GM19035 (cell line): ENCODE measurements around the gene ATXN1.
"Not testable (repeated sequence)": the region's sequence is repeated elsewhere in the genome, so short reads cannot be mapped to it uniquely, and the experiment has no call there.

Source experiments
- ATAC-seq: cut with Tn5 transposase; IDR thresholded peaks from one replicate; pipeline ENCODE4 v1.9.1; 2021; ENCODE audit not compliant: unreplicated experiment

ATXN1 gene

DNA sequence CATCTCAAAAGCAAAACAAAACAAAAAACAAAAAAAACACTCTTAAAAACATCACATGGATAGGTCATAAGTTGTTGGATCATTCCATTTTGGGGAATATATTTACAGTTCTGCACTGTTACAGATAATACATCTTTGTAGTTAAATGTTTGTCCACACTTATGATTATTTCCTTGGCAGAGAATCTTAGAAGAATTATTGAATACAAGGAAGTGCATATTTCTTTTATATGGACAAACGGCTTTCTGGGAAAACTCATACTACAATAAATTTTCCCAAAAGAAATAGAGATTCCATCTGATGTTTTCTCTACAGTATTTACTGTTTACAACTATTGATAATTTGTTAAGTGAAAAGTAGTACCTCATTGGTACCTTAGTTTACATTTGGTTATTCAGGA is 489.1 kb downstream of the ATXN1 start:
- ATAC-seq = no peak

DNA sequence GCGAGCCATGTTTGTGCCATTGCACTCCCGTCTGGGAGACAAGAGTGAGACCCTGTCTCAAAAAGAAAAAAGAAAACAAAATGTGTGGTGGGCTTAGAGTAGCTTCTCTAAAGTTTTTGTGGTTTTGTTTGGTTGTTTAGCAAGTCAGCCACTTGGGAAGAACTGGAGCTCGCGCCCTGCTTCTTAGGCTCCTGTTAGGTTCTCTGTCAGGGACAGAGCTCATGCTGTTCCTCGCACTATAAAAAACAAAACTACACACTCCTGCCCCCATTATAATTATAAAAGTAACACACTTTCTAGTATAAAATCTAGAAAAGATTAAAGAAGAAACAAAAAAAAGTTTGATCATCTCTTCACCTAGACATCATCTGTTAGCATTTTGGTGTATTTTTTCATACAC is 489.8 kb downstream of the ATXN1 start:
- no peak for ATAC-seq

- no peak for ATAC-seq
Measured at GRCh38 chr6:16270178-16270794, 491.0 kb downstream of the ATXN1 start.

DNA sequence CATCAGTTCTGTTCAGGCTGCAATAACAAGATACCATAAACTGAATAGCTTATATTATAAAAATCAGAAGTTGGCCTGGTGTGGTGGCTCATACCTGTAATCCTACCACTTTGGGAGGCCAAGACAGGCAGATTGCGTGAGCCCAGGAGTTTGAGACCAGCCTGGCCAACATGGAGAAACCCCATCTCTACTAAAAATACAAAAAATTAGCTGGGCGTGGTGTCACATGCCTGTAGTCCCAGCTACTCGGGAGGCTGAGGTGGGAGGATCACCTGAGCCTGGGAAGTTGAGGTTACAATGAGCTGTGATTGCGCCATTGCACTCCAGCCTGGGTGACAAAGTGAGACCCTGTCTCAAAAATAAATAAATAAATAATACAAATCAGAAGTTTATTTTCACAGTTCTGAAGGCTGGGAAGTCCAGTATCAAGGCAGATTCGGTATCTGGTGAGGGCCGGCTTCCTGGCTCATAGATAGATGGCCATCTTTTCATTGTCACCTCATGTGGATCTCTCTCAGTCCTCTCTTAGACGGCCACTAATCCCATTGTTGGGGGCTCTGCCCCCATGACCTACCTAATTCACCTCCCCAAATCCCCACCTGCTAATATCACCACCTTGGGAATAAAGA is 491.7 kb downstream of the ATXN1 start:
- ATAC-seq = not testable (repeated sequence)

GRCh38 chr6:16267428-16268263 is 493.6 kb downstream of the ATXN1 start:
- no peak for ATAC-seq

DNA sequence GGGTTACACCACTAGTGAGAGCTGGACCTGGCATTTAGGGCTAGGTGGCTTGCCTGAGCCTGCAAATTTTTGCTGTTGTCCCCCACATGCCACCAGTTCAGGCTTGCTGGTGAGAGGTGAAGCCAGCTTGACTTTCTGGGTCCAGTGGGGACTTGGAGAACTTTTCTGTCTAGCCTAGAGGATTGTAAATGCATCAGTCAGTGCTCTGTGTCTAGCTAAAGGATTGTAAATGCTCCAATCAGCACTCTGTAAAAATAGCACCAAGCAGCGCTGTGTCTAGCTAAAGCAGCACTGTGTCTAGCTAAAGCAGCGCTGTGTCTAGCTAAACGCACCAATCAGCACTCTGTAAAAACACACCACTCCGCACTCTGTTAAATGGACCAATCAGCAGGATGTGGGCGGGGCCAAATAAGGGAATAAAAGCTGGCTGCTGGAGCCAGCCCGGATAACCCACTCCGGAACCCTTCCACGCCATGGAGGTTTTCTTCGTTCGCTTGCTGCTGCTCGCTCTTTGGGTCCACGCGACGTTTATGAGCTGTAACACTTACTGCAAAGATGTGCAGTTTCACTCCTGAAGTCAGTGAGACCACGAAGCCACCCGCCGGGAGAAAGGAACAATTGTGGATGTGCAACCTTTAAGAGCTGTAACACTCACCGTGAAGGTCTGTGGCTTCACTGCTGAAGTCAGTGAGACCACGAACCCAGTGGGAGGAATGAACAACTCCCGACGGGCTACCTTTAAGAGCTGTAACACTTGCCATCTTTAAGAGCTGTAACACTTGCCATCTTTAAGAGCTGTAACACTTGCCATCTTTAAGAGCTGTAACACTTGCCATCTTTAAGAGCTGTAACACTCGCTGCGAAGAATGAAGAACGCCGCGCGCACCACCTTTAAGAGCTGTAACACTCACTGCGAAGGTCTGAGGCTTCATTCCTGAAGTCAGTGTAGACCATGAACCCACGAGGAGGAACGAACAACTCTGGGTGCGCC is 495.6 kb downstream of the ATXN1 start:
- no peak for ATAC-seq

DNA sequence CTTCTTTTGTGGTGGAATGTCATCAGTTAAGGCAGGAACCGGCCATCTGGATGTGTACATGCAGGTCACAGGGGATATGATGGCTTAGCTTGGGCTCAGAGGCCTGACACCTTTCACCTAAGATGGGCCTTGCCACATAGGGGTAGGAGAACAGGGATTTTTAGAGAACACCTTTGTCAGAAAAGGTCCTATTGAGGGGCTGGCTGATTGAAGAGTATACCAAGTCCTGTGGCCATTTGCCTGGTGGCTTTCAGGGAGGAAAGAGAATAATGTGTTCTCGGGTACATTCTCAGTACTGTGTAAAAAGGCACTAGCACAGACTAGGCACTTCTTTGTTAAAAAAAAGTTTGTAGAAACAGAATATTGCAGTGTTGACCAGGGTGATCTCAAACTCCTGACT is 496.5 kb downstream of the ATXN1 start:
- no peak for ATAC-seq

DNA sequence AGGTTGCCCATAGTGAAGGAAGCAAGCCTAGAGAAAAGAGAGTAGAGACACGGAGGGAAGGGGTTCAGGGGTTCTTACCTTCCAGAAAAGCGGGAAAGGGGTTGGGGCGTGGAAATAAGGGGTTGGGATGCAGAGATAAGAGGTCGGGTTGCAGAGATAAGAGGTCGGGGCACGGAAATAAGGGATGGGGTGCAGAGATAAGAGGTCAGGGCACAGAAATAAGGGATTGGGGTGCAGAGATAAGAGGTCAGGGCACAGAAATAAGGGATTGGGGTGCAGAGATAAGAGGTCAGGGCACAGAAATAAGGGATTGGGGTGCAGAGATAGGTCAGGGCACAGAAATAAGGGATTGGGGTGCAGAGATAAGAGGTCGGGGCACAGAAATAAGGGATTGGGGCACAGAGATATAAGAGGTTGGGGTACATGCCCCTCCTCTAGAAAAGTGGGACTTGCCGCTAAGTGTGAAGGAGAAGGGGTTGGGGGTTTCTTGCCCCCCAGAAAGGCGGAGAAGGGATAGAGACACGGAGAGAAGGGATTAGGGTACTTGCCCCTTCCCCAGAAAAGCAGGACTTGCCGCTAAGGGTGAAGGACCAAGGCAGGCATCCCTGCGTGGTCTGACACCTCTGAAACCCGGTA is 497.7 kb downstream of the ATXN1 start:
- not testable (repeated sequence) for ATAC-seq

DNA sequence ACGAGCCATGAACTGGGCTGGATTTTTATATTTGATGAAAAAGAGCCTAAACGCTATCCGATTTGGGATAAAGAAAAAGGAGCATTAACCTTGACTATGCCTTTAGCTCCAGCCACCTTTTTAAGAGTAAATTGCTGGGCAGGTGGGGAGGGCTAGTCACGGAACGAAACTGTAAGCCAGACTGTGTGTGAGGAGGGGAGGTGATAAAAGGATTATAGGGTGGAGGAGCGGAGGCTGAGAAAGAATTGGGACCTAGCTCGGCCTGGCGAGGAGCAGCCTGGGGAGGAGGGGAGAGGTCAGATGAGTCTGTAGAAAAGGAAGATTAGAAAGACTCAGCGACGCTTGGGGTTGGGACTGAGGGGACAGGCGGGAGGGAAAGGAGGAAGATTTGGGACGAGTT is 498.5 kb downstream of the ATXN1 start:
- ATAC-seq = not testable (repeated sequence)

- not testable (repeated sequence) for ATAC-seq
Measured at GRCh38 chr6:16260602-16261001, 500.7 kb downstream of the ATXN1 start.

DNA sequence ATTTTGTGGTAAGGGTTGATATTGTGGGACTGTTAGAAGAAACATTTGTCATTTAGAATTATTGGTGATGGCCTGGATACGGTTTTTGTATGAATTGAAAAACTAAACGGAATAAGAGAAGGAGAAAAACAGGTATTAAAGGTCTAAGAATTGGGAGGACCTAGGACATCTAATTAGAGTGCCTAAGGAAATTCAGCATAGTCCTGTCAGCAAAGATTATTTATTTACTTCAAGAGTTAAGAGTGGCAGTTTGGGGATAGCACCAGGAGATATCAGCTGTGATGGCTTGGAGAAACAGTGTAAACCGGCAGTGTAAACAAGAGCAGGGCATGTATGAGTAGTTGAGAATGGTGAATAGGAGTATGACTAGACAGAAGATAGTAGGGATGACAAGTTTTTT is 501.7 kb downstream of the ATXN1 start:
- not testable (repeated sequence) for ATAC-seq

GRCh38 chr6:16258709-16259075 is 502.6 kb downstream of the ATXN1 start:
- no peak for ATAC-seq

- no peak for ATAC-seq
Measured at GRCh38 chr6:16257999-16258708, 503.1 kb downstream of the ATXN1 start.

GRCh38 chr6:16256781-16257180 is 504.5 kb downstream of the ATXN1 start:
- ATAC-seq = no peak

DNA sequence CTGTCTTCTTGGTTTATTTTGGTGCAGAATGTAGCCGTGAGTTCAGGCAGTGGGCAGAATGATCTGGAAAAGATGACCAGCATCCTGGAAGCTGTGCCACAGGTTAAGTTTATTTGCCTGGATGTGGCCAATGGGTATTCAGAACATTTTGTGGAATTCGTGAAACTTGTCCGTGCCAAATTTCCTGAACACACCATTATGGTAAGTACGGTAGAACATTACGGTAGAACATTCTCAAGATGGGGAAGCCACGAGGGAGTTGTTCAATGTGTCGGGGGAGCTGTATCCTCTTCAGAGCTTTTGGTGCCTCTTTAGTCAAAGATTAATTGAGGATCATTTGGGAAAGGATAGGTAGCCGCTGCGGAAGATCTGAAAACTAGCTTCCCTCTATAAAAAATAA is 506.7 kb downstream of the ATXN1 start:
- no peak for ATAC-seq

DNA sequence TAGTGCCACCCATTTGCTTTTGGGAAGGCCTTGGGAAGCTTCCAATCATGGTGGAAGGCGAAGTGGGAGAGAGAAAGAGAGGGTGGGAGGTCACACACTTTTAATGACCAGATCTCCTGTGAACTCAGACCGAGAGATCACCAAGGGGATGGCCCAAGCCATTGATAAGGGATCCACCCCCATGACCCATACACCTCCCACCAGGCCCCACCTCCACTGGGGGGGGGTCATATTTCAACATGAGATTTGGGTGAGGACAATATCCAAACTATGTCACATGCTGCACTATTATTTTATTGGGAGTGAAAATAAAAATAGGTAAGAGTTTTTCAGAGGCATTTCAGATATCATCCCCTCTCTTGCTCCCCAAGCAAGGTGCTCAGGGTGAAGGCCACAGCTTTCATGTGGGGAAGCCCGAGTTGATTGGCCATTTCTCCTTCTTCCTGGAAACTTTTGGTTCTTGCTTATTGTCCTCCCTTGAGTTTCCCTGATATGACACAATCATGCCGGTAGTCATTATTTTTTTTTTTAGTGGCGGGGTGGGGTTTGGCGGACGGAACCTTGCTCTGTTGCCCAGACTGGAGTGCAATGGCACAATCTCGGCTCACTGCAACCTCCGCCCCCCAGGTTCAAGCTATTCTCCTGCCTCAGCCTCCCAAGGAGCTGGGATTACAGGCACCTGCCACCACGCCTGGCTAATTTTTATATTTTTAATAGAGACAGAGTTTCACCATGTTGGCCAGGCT is 507.7 kb downstream of the ATXN1 start:
- ATAC-seq = no peak

- ATAC-seq = no peak
Measured at GRCh38 chr6:16252686-16253299, 508.5 kb downstream of the ATXN1 start.

DNA sequence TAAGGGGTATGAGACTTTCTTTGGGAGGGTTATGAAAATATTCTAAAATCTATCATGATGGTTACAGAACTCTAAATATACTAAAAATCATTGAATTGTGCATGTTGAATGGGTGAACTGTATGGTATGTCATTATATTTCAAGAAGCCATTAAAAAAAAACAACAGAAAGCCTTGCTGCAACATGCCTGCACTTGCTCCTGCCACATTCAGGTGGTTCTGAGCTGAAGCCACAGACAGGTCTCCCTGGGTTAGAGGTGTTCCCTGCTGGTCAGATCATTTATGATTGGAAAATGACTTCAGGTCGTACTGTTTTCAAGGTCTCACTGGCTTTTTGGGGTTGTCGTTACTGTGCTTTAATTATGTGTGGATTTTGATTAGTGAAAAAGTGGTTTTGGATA is 509.6 kb downstream of the ATXN1 start:
- no peak for ATAC-seq

DNA sequence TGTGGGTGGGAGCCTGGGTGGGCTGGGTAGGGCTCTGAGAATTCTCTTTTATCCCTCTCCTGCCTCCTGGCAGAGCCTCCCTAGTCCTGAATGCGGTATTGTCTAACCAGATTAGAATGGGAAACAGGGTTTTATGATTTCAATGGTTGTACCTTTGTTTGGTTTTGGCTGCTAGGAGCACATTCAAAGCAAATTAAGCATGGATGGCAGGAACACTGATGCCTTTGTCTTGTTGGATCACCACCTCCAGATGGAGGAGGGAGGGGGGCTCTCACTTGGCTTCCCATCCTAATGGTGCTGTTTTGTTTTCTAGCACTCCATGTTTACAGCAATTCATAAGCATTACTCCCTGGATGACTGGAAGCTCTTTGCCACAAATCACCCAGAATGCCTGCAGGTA is 511.3 kb downstream of the ATXN1 start:
- ATAC-seq = no peak
